Measurements from ENCODE around the gene CFAP70.

GRCh38 chr10:73220989-73221388 lies 137.7 kb downstream of the CFAP70 start:
- TF ChIP-seq TAF1 (IDR thresholded peaks at IDR 0.05; ENCODE audit: low read depth, low read length), result no peak
- no peak for TF ChIP-seq SP1 (IDR thresholded peaks at IDR 0.05; ENCODE audit: low read depth, low read length)
- no peak for TF ChIP-seq SRF (IDR thresholded peaks at IDR 0.05; ENCODE audit: low read depth, low read length)
- TF ChIP-seq, protein P1, sequence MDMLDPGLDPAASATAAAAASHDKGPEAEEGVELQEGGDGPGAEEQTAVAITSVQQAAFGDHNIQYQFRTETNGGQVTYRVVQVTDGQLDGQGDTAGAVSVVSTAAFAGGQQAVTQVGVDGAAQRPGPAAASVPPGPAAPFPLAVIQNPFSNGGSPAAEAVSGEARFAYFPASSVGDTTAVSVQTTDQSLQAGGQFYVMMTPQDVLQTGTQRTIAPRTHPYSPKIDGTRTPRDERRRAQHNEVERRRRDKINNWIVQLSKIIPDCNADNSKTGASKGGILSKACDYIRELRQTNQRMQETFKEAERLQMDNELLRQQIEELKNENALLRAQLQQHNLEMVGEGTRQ (IDR thresholded peaks at IDR 0.05; ENCODE audit: low read length), result no peak
- no peak for TF ChIP-seq POLR2A (IDR thresholded peaks at IDR 0.05; ENCODE audit: control extremely low read depth in 1 of 2, low read depth in 2 of 2, low read length in 2 of 2)
